ENCODE results near the gene LIN7B. TPM values are rescaled to one million over a fixed set of nuclear protein-coding genes. Genes with fewer than 3 reads are reported as not detected.

The LIN7B gene
- total RNA-seq, 1 donor from 2014 or later, result 9.8 TPM

GRCh38 chr19:49152119-49152550 lies 38.0 kb downstream of the LIN7B start:
- intact Hi-C loops (cut with DNase I), result no loop called here
- ATAC-seq (no peak), DNase-seq (ENCODE audit: low spot score) (no peak)

GRCh38 chr19:49153167-49153809 lies 39.1 kb downstream of the LIN7B start:
- DNase-seq (ENCODE audit: low spot score) (no peak), ATAC-seq (no peak)
- intact Hi-C loops (cut with DNase I), result no loop called here

GRCh38 chr19:49154279-49154678 lies 40.1 kb downstream of the LIN7B start:
- ATAC-seq (no peak), DNase-seq (ENCODE audit: low spot score) (no peak)
- intact Hi-C loops (cut with DNase I), result no loop called here

- ATAC-seq, result no peak
- intact Hi-C loops (cut with DNase I), result no loop called here
- no peak for DNase-seq (ENCODE audit: low spot score)
Observed at GRCh38 chr19:49155005-49155819, 41.0 kb downstream of the LIN7B start, which contains the start of gene HRC. HRC (minus strand) TSS chr19:49155396; CDS start chr19:49155237, 159 bp downstream.

GRCh38 chr19:49155820-49156346 lies 41.7 kb downstream of the LIN7B start:
- intact Hi-C loops (cut with DNase I), result no loop called here
- no peak for DNase-seq (ENCODE audit: low spot score)
- ATAC-seq, result no peak

- intact Hi-C loops (cut with DNase I), result no loop called here
- peak; percentile 94 for DNase-seq (ENCODE audit: low spot score)
- peak; percentile 96 for ATAC-seq
Observed at GRCh38 chr19:49157445-49158224, 43.5 kb downstream of the LIN7B start, which contains the start of gene TRPM4. TRPM4 (plus strand) TSS chr19:49157792; CDS start chr19:49157867, 75 bp downstream.

GRCh38 chr19:49160450-49161189 lies 46.5 kb downstream of the LIN7B start:
- intact Hi-C loops (cut with DNase I), result no loop called here
- ATAC-seq, result no peak
- DNase-seq (ENCODE audit: low spot score), result no peak

GRCh38 chr19:49161987-49162386 lies 47.8 kb downstream of the LIN7B start:
- DNase-seq (ENCODE audit: low spot score) (no peak), ATAC-seq (no peak)
- intact Hi-C loops (cut with DNase I), result no loop called here

GRCh38 chr19:49165111-49165750 lies 51.1 kb downstream of the LIN7B start:
- ATAC-seq (no peak), DNase-seq (ENCODE audit: low spot score) (no peak)
- intact Hi-C loops (cut with DNase I), result no loop called here

GRCh38 chr19:49165865-49166301 lies 51.7 kb downstream of the LIN7B start:
- DNase-seq (ENCODE audit: low spot score) (no peak), ATAC-seq (peak; percentile 26)
- intact Hi-C loops (cut with DNase I), result no loop called here

- DNase-seq (ENCODE audit: low spot score) (no peak), ATAC-seq (no peak)
- intact Hi-C loops (cut with DNase I), result no loop called here
Observed at GRCh38 chr19:49167857-49168409, 53.8 kb downstream of the LIN7B start.

Other genes starting within 250 kb of the LIN7B start
- gene PLEKHA4, start 245.8 kb upstream of the LIN7B start, total RNA-seq, result 519 TPM
- gene PPP1R15A, start 241.9 kb upstream of the LIN7B start, total RNA-seq, result 95.8 TPM
- 1.1 TPM for gene TULP2, start 215.6 kb upstream of the LIN7B start, total RNA-seq
- 262 TPM for gene NUCB1, start 214.1 kb upstream of the LIN7B start, total RNA-seq
- gene DHDH, start 180.7 kb upstream of the LIN7B start, total RNA-seq, result 1.1 TPM
- 48.0 TPM for gene BAX, start 159.5 kb upstream of the LIN7B start, total RNA-seq
- 3,094 TPM for gene FTL, start 149.1 kb upstream of the LIN7B start, total RNA-seq
- gene GYS1, start 121.1 kb upstream of the LIN7B start, total RNA-seq, result 42.0 TPM
- gene RUVBL2, start 120.5 kb upstream of the LIN7B start, total RNA-seq, result 29.9 TPM
- gene LHB, start 97.3 kb upstream of the LIN7B start, total RNA-seq, result not detected
- gene CGB3, start 90.0 kb upstream of the LIN7B start, total RNA-seq, result not detected
- not detected for gene CGB2, start 82.5 kb upstream of the LIN7B start, total RNA-seq
- not detected for gene CGB1, start 77.5 kb upstream of the LIN7B start, total RNA-seq
- gene CGB5, start 70.5 kb upstream of the LIN7B start, total RNA-seq, result not detected
- gene CGB8, start 65.3 kb upstream of the LIN7B start, total RNA-seq, result not detected
- not detected for gene CGB7, start 56.6 kb upstream of the LIN7B start, total RNA-seq
- gene NTF4, start 49.6 kb upstream of the LIN7B start, total RNA-seq, result not detected
- gene KCNA7, start 41.7 kb upstream of the LIN7B start, total RNA-seq, result not detected
- gene SNRNP70, start 28.9 kb upstream of the LIN7B start, total RNA-seq, result 299 TPM
- gene C19orf73, start 4.8 kb downstream of the LIN7B start, total RNA-seq, result 0.67 TPM
- gene PPFIA3, start 5.2 kb downstream of the LIN7B start, total RNA-seq, result 6.3 TPM
- 5.1 TPM for gene HRC, start 41.0 kb downstream of the LIN7B start, total RNA-seq
- 32.5 TPM for gene TRPM4, start 43.4 kb downstream of the LIN7B start, total RNA-seq
- 5.6 TPM for gene SLC6A16, start 210.8 kb downstream of the LIN7B start, total RNA-seq
- gene CD37, start 221.0 kb downstream of the LIN7B start, total RNA-seq, result 21.3 TPM
- 33.0 TPM for gene TEAD2, start 248.0 kb downstream of the LIN7B start, total RNA-seq
- gene DKKL1, start 249.5 kb downstream of the LIN7B start, total RNA-seq, result 0.89 TPM